Endodermal cell (in vitro differentiated cells): Measurements from ENCODE around the gene RPEL1. TPM values are rescaled to one million over a fixed set of nuclear protein-coding genes. Genes with fewer than 3 reads are reported as not detected.
"Not testable (repeated sequence)": the region's sequence is repeated elsewhere in the genome, so short reads cannot be mapped to it uniquely, and the experiment has no call there.

Source experiments
- DNase-seq: peaks from one replicate; pipeline ENCODE4 v3.0.0-alpha.2; 2017
- H3K27ac ChIP-seq: 2 replicates; pipeline ENCODE4 v1.5.1; 2013; ENCODE audit warnings: mild to moderate bottlenecking, low read depth, low read length, moderate library complexity
- H3K27me3 ChIP-seq: 2 replicates; pipeline ENCODE4 v1.6.1; 2013; ENCODE audit warnings: mild to moderate bottlenecking, low read length, moderate library complexity; ENCODE audit not compliant: insufficient read depth, control insufficient read depth, poor library complexity, severe bottlenecking
- H3K36me3 ChIP-seq: 2 replicates; pipeline ENCODE4 v1.7.0; 2013; ENCODE audit warnings: mild to moderate bottlenecking, low read length, moderate library complexity; ENCODE audit not compliant: control insufficient read depth, insufficient read depth
- H3K4me1 ChIP-seq: one replicate; pipeline ENCODE4 v1.7.0; 2013; ENCODE audit warnings: low read length; ENCODE audit not compliant: control insufficient read depth, insufficient read depth
- H3K4me3 ChIP-seq: 2 replicates; pipeline ENCODE4 v1.5.1; 2013; ENCODE audit warnings: mild to moderate bottlenecking, low read length, moderate library complexity
- H3K9ac ChIP-seq: 2 replicates; pipeline ENCODE4 v1.6.1; 2013; ENCODE audit warnings: mild to moderate bottlenecking, low read length, moderate library complexity; ENCODE audit not compliant: poor library complexity, severe bottlenecking; ENCODE audit errors: extremely low read depth
- H3K9me3 ChIP-seq: 2 replicates; pipeline ENCODE4 v1.6.1; 2013; ENCODE audit warnings: mild to moderate bottlenecking, low read length, moderate library complexity; ENCODE audit not compliant: control insufficient read depth
- H3K27ac Mint-ChIP-seq: 2 replicates; pipeline ENCODE4 v1.8.0; 2020; ENCODE audit warnings: mixed read lengths
- H3K27me3 Mint-ChIP-seq: 2 replicates; pipeline ENCODE4 v1.8.0; 2021; ENCODE audit warnings: mild to moderate bottlenecking, mixed read lengths; ENCODE audit not compliant: insufficient read depth
- H3K36me3 Mint-ChIP-seq: 2 replicates; pipeline ENCODE4 v1.8.0; 2020; ENCODE audit warnings: low read depth, mixed read lengths
- H3K4me1 Mint-ChIP-seq: 2 replicates; pipeline ENCODE4 v1.8.0; 2020; ENCODE audit warnings: mixed read lengths
- H3K4me3 Mint-ChIP-seq: 2 replicates; pipeline ENCODE4 v1.8.0; 2020; ENCODE audit warnings: mild to moderate bottlenecking, moderate library complexity, mixed read lengths
- H3K9me3 Mint-ChIP-seq: 2 replicates; pipeline ENCODE4 v1.8.0; 2020; ENCODE audit warnings: mild to moderate bottlenecking, mixed read lengths
- CTCF ChIP-seq: fragments of 200-600 bp; sonication (generic); conservative IDR thresholded peaks from 2 replicates; pipeline ENCODE4 v1.5.0; 2021; ENCODE audit warnings: antibody characterized with exemption, mild to moderate bottlenecking
- WGBS, 2 experiments: methylation state at CpG; one replicate each; pipeline versions ENCODE4 v1.1.5 to v1.1.7; 2013; ENCODE audit warnings: missing lambda C conversion rate in 2 of 2, mixed read lengths in 1 of 2; ENCODE audit not compliant: insufficient coverage in 1 of 2, insufficient read length in 1 of 2; 5-methylcytosine and 5-hydroxymethylcytosine counted together
- long read RNA-seq, 4 experiments: library from polyadenylated mRNA in 2 of 4; library from RNA in 1 of 4; library from capped mRNA in 1 of 4; stranded (forward) in 3 of 4; unstranded in 1 of 4; transcript quantifications; one replicate each; pipeline ENCODE4 v2.0.0, GENCODE V29; 2020 to 2021; ENCODE audit warnings: inconsistent platforms in 1 of 4
- polyA plus RNA-seq, 2 experiments: library from polyadenylated mRNA; stranded (reverse); fragments of 50-300 nt; gene quantifications; one replicate each; pipeline ENCODE4 v1.2.3, GENCODE V29; 2013
- total RNA-seq, 2 donors: library from RNA; stranded (reverse); fragmentation: NEBNext Ultra II Directional in 1 of 2; extraction: Animal tissue kit (Norgen Biotek cat#: 25700) in 1 of 2; gene quantifications; 2 replicates in 1 of 2; 3 replicates in 1 of 2; pipeline ENCODE4 v1.2.1, GENCODE V29; 2021

RPEL1 gene
- not detected for total RNA-seq
- polyA plus RNA-seq (2013, experiment 1 of 2), result not detected
- polyA plus RNA-seq (2013, experiment 2 of 2), result not detected
- long read RNA-seq, experiment 1, result 0 reads
- long read RNA-seq, experiment 2, result 0 reads
- long read RNA-seq, experiment 3, result 0 reads
- long read RNA-seq, experiment 4, result 0 reads

- H3K4me1 ChIP-seq, H3K4me3 Mint-ChIP-seq, H3K27me3 Mint-ChIP-seq, H3K9me3 ChIP-seq, H3K27me3 ChIP-seq, DNase-seq, H3K36me3 ChIP-seq, H3K27ac ChIP-seq, H3K36me3 Mint-ChIP-seq, H3K9me3 Mint-ChIP-seq, H3K4me3 ChIP-seq, H3K9ac ChIP-seq, H3K27ac Mint-ChIP-seq: not testable (repeated sequence)
- WGBS, 2 experiments, result 93 to 96% methylated on average over 3 to 7 of the region's 7 CpGs
- peaks cover 16% of the 10 kb centered on the region for H3K4me1 Mint-ChIP-seq
Measured at GRCh38 chr10:103245587-103245986, at the start of gene RPEL1. Gene RPEL1 (plus strand): TSS chr10:103245887. CDS start chr10:103245997, 110 bp downstream.

GRCh38 chr10:103196516-103196915 lies 49.2 kb upstream of the RPEL1 start:
- H3K27ac ChIP-seq, result no peak overlapping the region
- H3K27me3 ChIP-seq, result no peaks in the 10 kb centered on the region
- Mint-ChIP-seq H3K9me3 (no peaks in the 10 kb centered on the region), H3K27ac (no peak overlapping the region), H3K27me3 (no peaks in the 10 kb centered on the region), H3K4me3 (no peak overlapping the region), H3K36me3 (no peaks in the 10 kb centered on the region), H3K4me1 (peaks cover 37% of the 10 kb centered on the region)
- H3K9me3 ChIP-seq, result no peaks in the 10 kb centered on the region
- no peak for TF ChIP-seq CTCF
- no peaks in the 10 kb centered on the region for H3K4me1 ChIP-seq
- no peak for DNase-seq
- WGBS, 2 experiments, result 94 to 95% methylated on average over 2 of the region's 2 CpGs
- H3K36me3 ChIP-seq, result no peaks in the 10 kb centered on the region
- no peak overlapping the region for H3K4me3 ChIP-seq
- no peak overlapping the region for H3K9ac ChIP-seq

- no peak overlapping the region for H3K4me3 Mint-ChIP-seq
- H3K27ac Mint-ChIP-seq, result no peak overlapping the region
- no peaks in the 10 kb centered on the region for H3K27me3 Mint-ChIP-seq
- no peak overlapping the region for H3K4me3 ChIP-seq
- H3K36me3 Mint-ChIP-seq, result no peaks in the 10 kb centered on the region
- DNase-seq, result no peak
- no peaks in the 10 kb centered on the region for H3K9me3 ChIP-seq
- H3K9me3 Mint-ChIP-seq, result no peaks in the 10 kb centered on the region
- TF ChIP-seq CTCF, result no peak
- H3K27ac ChIP-seq, result no peak overlapping the region
- no peak overlapping the region for H3K9ac ChIP-seq
- H3K27me3 ChIP-seq, result no peaks in the 10 kb centered on the region
- H3K4me1 Mint-ChIP-seq, result peaks cover 37% of the 10 kb centered on the region
- WGBS, 2 experiments, result 96 to 97% methylated on average over 3 of the region's 3 CpGs
- no peaks in the 10 kb centered on the region for H3K4me1 ChIP-seq
- no peaks in the 10 kb centered on the region for H3K36me3 ChIP-seq
Measured at GRCh38 chr10:103197174-103197573, 48.5 kb upstream of the RPEL1 start.

- TF ChIP-seq CTCF, result no peak
- Mint-ChIP-seq H3K9me3 (no peaks in the 10 kb centered on the region), H3K27ac (no peak overlapping the region), H3K27me3 (no peaks in the 10 kb centered on the region), H3K4me3 (no peak overlapping the region), H3K36me3 (no peaks in the 10 kb centered on the region), H3K4me1 (peaks cover 39% of the 10 kb centered on the region)
- H3K36me3 ChIP-seq, result no peaks in the 10 kb centered on the region
- no peaks in the 10 kb centered on the region for H3K9me3 ChIP-seq
- H3K9ac ChIP-seq, result no peak overlapping the region
- H3K27ac ChIP-seq, result no peak overlapping the region
- H3K4me3 ChIP-seq, result no peak overlapping the region
- no peaks in the 10 kb centered on the region for H3K27me3 ChIP-seq
- 79 to 80% methylated on average over 2 of the region's 2 CpGs for WGBS, 2 experiments
- no peaks in the 10 kb centered on the region for H3K4me1 ChIP-seq
- no peak for DNase-seq
Measured at GRCh38 chr10:103197903-103198302, 47.8 kb upstream of the RPEL1 start.
